Measurements from ENCODE around the gene MARCHF3.

- no peak for TF ChIP-seq CTCF (IDR thresholded peaks at IDR 0.05; ENCODE audit: insufficient read depth, low read depth, low read length)
- no peak for TF ChIP-seq EZH2 (IDR thresholded peaks at IDR 0.05; ENCODE audit: insufficient read depth, low read length)
These were observed 20.0 kb downstream of the MARCHF3 start for GRCh38 chr5:127010362-127010761.
